H9 (cell line): ENCODE measurements around the gene LZIC. TPM values are rescaled to one million over a fixed set of nuclear protein-coding genes. Genes with fewer than 3 reads are reported as not detected.
A peak's percentile ranks its signal among the peaks of the same experiment; 100 is the strongest.

Source experiments
- DNase-seq: peaks from one replicate; pipeline ENCODE4 v3.0.0-alpha.2; 2017
- H2AFZ ChIP-seq: one replicate; pipeline ENCODE4 v1.6.1; 2013; ENCODE audit warnings: mild to moderate bottlenecking, low read length, control low read depth, moderate library complexity
- H2AK5ac ChIP-seq: 2 replicates; pipeline ENCODE4 v1.6.1; 2013; ENCODE audit warnings: low read length, control low read depth, mixed read lengths; ENCODE audit not compliant: insufficient read length
- H2BK120ac ChIP-seq: one replicate; pipeline ENCODE4 v1.6.1; 2013; ENCODE audit warnings: low read depth, mild to moderate bottlenecking, low read length, control low read depth, inconsistent platforms; ENCODE audit not compliant: poor library complexity, severe bottlenecking
- H2BK12ac ChIP-seq: 2 replicates; pipeline ENCODE4 v1.6.1; 2013; ENCODE audit warnings: low read length, control low read depth, mixed read lengths, low read depth; ENCODE audit not compliant: insufficient read length
- H2BK15ac ChIP-seq: 2 replicates; pipeline ENCODE4 v1.6.1; 2013; ENCODE audit warnings: low read depth, low read length, control low read depth
- H2BK20ac ChIP-seq: one replicate; pipeline ENCODE4 v1.6.1; 2013; ENCODE audit warnings: low read depth, mild to moderate bottlenecking, low read length, control low read depth, inconsistent platforms; ENCODE audit not compliant: poor library complexity, severe bottlenecking
- H2BK5ac ChIP-seq: 2 replicates; pipeline ENCODE4 v1.6.1; 2013; ENCODE audit warnings: low read length, control low read depth, mixed read lengths; ENCODE audit not compliant: insufficient read length
- H3K14ac ChIP-seq: 2 replicates; pipeline ENCODE4 v1.6.1; 2013; ENCODE audit warnings: low read length, control low read depth; ENCODE audit not compliant: insufficient read depth
- H3K18ac ChIP-seq: 2 replicates; pipeline ENCODE4 v1.6.1; 2013; ENCODE audit warnings: low read depth, mild to moderate bottlenecking, mixed read lengths, low read length, control low read depth; ENCODE audit not compliant: insufficient read length
- H3K23ac ChIP-seq: 2 replicates; pipeline ENCODE4 v1.6.1; 2013; ENCODE audit warnings: low read length, control low read depth, mixed read lengths, low read depth; ENCODE audit not compliant: insufficient read length
- H3K23me2 ChIP-seq: 2 replicates; pipeline ENCODE4 v1.6.1; 2013; ENCODE audit warnings: low read depth, mild to moderate bottlenecking, mixed read lengths, low read length, control low read depth; ENCODE audit not compliant: insufficient read length, poor library complexity, severe bottlenecking
- H3K27ac ChIP-seq: 2 replicates; pipeline ENCODE4 v1.5.1; 2013; ENCODE audit warnings: low read length, control low read depth, mixed read lengths, low read depth; ENCODE audit not compliant: insufficient read length
- H3K27me3 ChIP-seq: 2 replicates; pipeline ENCODE4 v1.6.1; 2013; ENCODE audit warnings: low read length, control low read depth, inconsistent platforms; ENCODE audit not compliant: insufficient read depth
- H3K4ac ChIP-seq: 2 replicates; pipeline ENCODE4 v1.6.1; 2013; ENCODE audit warnings: low read depth, mild to moderate bottlenecking, control low read depth, inconsistent platforms, low read length, moderate library complexity
- H3K4me1 ChIP-seq: 2 replicates; pipeline ENCODE4 v1.6.1; 2013; ENCODE audit warnings: low read length, control low read depth, inconsistent platforms; ENCODE audit not compliant: insufficient read depth
- H3K4me2 ChIP-seq: 2 replicates; pipeline ENCODE4 v1.6.1; 2013; ENCODE audit warnings: low read length, control low read depth, mixed read lengths; ENCODE audit not compliant: insufficient read length, insufficient read depth
- H3K56ac ChIP-seq: 2 replicates; pipeline ENCODE4 v1.6.1; 2013; ENCODE audit warnings: low read depth, mild to moderate bottlenecking, mixed read lengths, low read length, control low read depth; ENCODE audit not compliant: insufficient read length
- H3K79me1 ChIP-seq: 2 replicates; pipeline ENCODE4 v1.6.1; 2013; ENCODE audit warnings: low read depth, mild to moderate bottlenecking, moderate library complexity, low read length, control low read depth, inconsistent platforms; ENCODE audit not compliant: insufficient read depth, poor library complexity, severe bottlenecking
- H3K79me2 ChIP-seq: 2 replicates; pipeline ENCODE4 v1.6.1; 2013; ENCODE audit warnings: low read length, control low read depth, inconsistent platforms; ENCODE audit not compliant: insufficient read depth
- H3K9ac ChIP-seq: 2 replicates; pipeline ENCODE4 v1.6.1; 2013; ENCODE audit warnings: low read length, control low read depth, mixed read lengths; ENCODE audit not compliant: insufficient read length; ENCODE audit errors: extremely low read depth
- H3K9me3 ChIP-seq: one replicate; pipeline ENCODE4 v1.6.1; 2013; ENCODE audit warnings: low read depth, low read length, inconsistent platforms; ENCODE audit not compliant: control insufficient read depth
- H3T11ph ChIP-seq: one replicate; pipeline ENCODE4 v1.6.1; 2013; ENCODE audit warnings: mild to moderate bottlenecking, low read length, control low read depth, inconsistent platforms
- H4K20me1 ChIP-seq: one replicate; pipeline ENCODE4 v1.6.1; 2013; ENCODE audit not compliant: control insufficient read depth, insufficient read length, insufficient read depth
- H4K5ac ChIP-seq: 2 replicates; pipeline ENCODE4 v1.6.1; 2013; ENCODE audit warnings: low read depth, mild to moderate bottlenecking, mixed read lengths, low read length, control low read depth; ENCODE audit not compliant: insufficient read length
- H4K8ac ChIP-seq: replicated peaks from 2 replicates; pipeline ENCODE4 v1.6.1; 2013; ENCODE audit warnings: low read length, control low read depth, mixed read lengths, low read depth; ENCODE audit not compliant: insufficient read length
- H4K91ac ChIP-seq: 2 replicates; pipeline ENCODE4 v1.6.1; 2013; ENCODE audit warnings: low read depth, mild to moderate bottlenecking, moderate library complexity, mixed read lengths, low read length, control low read depth; ENCODE audit not compliant: insufficient read length
- H3K27ac Mint-ChIP-seq, 3 experiments: 2 replicates in 2 of 3; 3 replicates in 1 of 3; pipeline ENCODE4 v1.8.0; 2020 to 2021; ENCODE audit warnings: mixed read lengths in 3 of 3, mild to moderate bottlenecking in 1 of 3, moderate library complexity in 1 of 3
- H3K27me3 Mint-ChIP-seq: 2 replicates; pipeline ENCODE4 v1.8.0; 2021; ENCODE audit warnings: low read depth, mild to moderate bottlenecking, moderate library complexity, mixed read lengths
- H3K36me3 Mint-ChIP-seq, 3 experiments: 2 replicates in 2 of 3; 3 replicates in 1 of 3; pipeline ENCODE4 v1.8.0; 2020 to 2021; ENCODE audit warnings: low read depth in 3 of 3, mixed read lengths in 3 of 3; ENCODE audit not compliant: insufficient read depth in 1 of 3
- H3K4me1 Mint-ChIP-seq, 2 experiments: 2 replicates each; pipeline ENCODE4 v1.8.0; 2020; ENCODE audit warnings: mixed read lengths in 2 of 2
- H3K4me3 Mint-ChIP-seq, 2 experiments: 2 replicates in 1 of 2; 3 replicates in 1 of 2; pipeline ENCODE4 v1.8.0; 2020 to 2021; ENCODE audit warnings: mild to moderate bottlenecking in 2 of 2, mixed read lengths in 2 of 2, moderate library complexity in 1 of 2
- H3K9me3 Mint-ChIP-seq, 2 experiments: 2 replicates in 1 of 2; 3 replicates in 1 of 2; pipeline ENCODE4 v1.8.0; 2020; ENCODE audit warnings: mild to moderate bottlenecking in 2 of 2, mixed read lengths in 2 of 2, moderate library complexity in 1 of 2
- CTCF ChIP-seq: fragments of 200-600 bp; sonication (generic); conservative IDR thresholded peaks from 3 replicates; pipeline ENCODE4 v1.8.0; 2021; ENCODE audit warnings: antibody characterized with exemption, mild to moderate bottlenecking
- WGBS: extraction: QIAGEN DNeasy Blood & Tissue Kit; methylation state at CpG from one replicate; pipeline ENCODE4 v1.1.7; 2013; ENCODE audit warnings: missing lambda C conversion rate, low lambda C conversion rate, mixed read lengths; ENCODE audit not compliant: insufficient read length; ENCODE audit errors: extremely low coverage; 5-methylcytosine and 5-hydroxymethylcytosine counted together
- total RNA-seq: library from RNA; stranded (reverse); gene quantifications from 2 replicates; pipeline ENCODE4 v1.2.1, GENCODE V29; 2021

LZIC gene
- total RNA-seq, 1 experiment from 2014 or later = 22.9 TPM

GRCh38 chr1:9887070-9887469, 56.1 kb downstream of the LZIC start:
- no peak overlapping the region for H2BK12ac ChIP-seq
- no peak overlapping the region for H4K5ac ChIP-seq
- H3K27me3 Mint-ChIP-seq = no peaks in the 10 kb centered on the region
- H3K9me3 Mint-ChIP-seq = no peaks in the 10 kb centered on the region
- H3K23ac ChIP-seq = no peak overlapping the region
- no peaks in the 10 kb centered on the region for H3K27me3 ChIP-seq
- no peak overlapping the region for H4K91ac ChIP-seq
- no peaks in the 10 kb centered on the region for H3K23me2 ChIP-seq
- H2BK15ac ChIP-seq = no peak overlapping the region
- no peak overlapping the region for H4K8ac ChIP-seq
- no peak overlapping the region for H2BK5ac ChIP-seq
- no peak overlapping the region for H3T11ph ChIP-seq
- no peaks in the 10 kb centered on the region for H3K79me1 ChIP-seq
- no peak overlapping the region for H3K27ac ChIP-seq
- no CpG with 5 or more reads among the region's 4 CpGs for WGBS
- H3K14ac ChIP-seq = no peak overlapping the region
- no peak overlapping the region for H3K4me3 Mint-ChIP-seq
- no peak overlapping the region for H3K9ac ChIP-seq
- no peaks in the 10 kb centered on the region for H4K20me1 ChIP-seq
- H3K9me3 ChIP-seq = no peaks in the 10 kb centered on the region
- H3K79me2 ChIP-seq = no peaks in the 10 kb centered on the region
- H2AFZ ChIP-seq = no peak overlapping the region
- no peak overlapping the region for H3K18ac ChIP-seq
- no peak overlapping the region for H2BK20ac ChIP-seq
- H3K56ac ChIP-seq = no peak overlapping the region
- H3K4ac ChIP-seq = no peak overlapping the region
- no peak for TF ChIP-seq CTCF
- no peak overlapping the region for H2AK5ac ChIP-seq
- peak overlapping the region; percentile 67 to 86 (median 74); a peak in 4 of 7 replicates for H3K27ac Mint-ChIP-seq
- no peak overlapping the region for H3K4me2 ChIP-seq
- H3K4me1 ChIP-seq = peaks cover 9% of the 10 kb centered on the region; the same call in 1 of the 2 replicates
- H2BK120ac ChIP-seq = no peak overlapping the region
- DNase-seq = no peak
- peaks cover 3 to 13% (median 7%) of the 10 kb centered on the region in 3 experiments; a peak in 4 of 7 replicates for H3K36me3 Mint-ChIP-seq
- H3K4me1 Mint-ChIP-seq = peaks cover 37 to 52% of the 10 kb centered on the region in 2 experiments
